HG03066 (cell line): ENCODE results near the gene COG6.
A peak's percentile ranks its signal among the peaks of the same experiment; 100 is the strongest.

Experiments used
- ATAC-seq: cut with Tn5 transposase; IDR thresholded peaks from one replicate; pipeline ENCODE4 v1.9.1; 2021; ENCODE audit warnings: low read depth; ENCODE audit not compliant: unreplicated experiment

COG6 gene

GRCh38 chr13:39676315-39676876 lies 20.9 kb downstream of the COG6 start:
- no peak for ATAC-seq

GRCh38 chr13:39682310-39682709 lies 26.8 kb downstream of the COG6 start:
- ATAC-seq, result peak; percentile 36

DNA sequence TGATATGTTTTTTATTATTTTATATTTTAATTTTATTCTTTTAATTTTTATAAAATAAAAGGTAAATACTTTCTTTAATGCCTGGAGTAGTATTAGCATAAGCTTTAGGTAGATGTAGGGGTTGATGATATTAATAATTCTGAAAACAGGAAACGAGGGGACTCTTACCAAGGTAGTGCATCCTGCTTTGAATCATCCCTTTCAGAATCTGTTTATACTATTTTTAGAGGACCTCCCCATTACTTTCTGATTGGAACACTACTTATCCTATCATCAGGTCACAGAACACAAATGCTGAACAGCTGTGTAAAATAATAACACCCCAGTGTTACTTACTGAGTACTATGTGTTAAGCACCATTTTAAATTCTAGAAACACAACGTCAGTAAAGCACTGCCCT lies 27.3 kb downstream of the COG6 start:
- ATAC-seq, result peak; percentile 75

- no peak for ATAC-seq
These were observed 29.2 kb downstream of the COG6 start for GRCh38 chr13:39684531-39685137.

DNA sequence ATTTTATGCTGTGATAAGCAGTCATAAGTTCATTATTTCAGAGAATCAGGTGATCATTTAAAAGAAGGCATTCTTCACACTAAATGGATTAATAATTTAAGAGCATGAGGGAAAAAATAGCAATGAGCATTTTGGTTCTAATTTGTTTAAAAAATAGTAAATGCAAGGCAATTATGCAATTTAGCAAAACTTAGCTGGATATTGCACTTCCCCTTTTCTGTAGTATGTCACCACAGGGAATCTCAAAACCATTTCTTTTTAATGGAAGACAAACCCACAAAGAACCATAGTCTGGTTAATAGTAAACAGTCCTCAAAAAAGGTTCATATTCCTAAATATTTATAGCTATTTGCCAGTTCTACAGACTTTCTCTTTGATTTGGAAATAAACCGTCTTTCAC lies 30.2 kb downstream of the COG6 start:
- no peak for ATAC-seq

DNA sequence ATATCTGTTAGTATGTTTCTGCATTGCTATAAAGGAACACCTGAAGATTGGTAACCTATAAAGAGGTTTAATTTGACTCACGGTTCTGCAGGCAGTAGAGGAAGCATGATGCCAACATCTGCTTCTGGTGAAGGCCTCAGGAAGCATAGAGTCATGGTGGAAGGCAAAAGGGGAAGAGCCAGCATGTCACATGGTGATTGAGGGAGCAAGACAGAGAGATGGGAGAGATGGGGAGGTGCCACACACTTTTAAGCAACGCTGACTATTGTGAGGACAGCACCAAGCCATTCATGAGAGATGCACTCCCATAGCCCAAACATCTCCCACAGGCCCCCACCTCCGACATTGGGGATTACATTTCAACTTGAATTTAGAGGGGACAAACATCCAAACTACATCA lies 32.8 kb downstream of the COG6 start:
- no peak for ATAC-seq

- ATAC-seq, result peak; percentile 90
These were observed 33.4 kb downstream of the COG6 start for GRCh38 chr13:39688699-39689405.

GRCh38 chr13:39692660-39693438 lies 37.4 kb downstream of the COG6 start:
- no peak for ATAC-seq

DNA sequence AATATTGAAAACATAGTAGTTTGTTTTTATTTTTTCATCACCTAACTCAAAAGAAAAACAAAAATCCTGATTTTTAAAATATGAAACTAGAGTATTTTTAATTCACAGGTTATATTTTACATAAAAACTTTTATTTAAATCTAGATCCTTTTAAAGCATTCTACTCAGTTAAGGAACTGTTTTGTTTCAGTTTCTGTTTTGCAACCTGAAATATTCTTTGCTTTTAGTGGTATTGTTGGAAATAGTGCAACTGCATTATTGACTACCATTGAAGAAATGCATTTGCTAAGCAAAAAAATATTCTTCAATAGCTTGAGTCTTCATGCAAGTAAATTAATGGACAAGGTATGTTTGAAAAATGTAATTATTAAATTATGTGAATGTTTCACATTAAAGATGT lies 43.8 kb downstream of the COG6 start:
- ATAC-seq, result no peak

GRCh38 chr13:39712626-39713025 lies 57.2 kb downstream of the COG6 start:
- no peak for ATAC-seq

- no peak for ATAC-seq
These were observed 73.7 kb downstream of the COG6 start for GRCh38 chr13:39729156-39729555.

DNA sequence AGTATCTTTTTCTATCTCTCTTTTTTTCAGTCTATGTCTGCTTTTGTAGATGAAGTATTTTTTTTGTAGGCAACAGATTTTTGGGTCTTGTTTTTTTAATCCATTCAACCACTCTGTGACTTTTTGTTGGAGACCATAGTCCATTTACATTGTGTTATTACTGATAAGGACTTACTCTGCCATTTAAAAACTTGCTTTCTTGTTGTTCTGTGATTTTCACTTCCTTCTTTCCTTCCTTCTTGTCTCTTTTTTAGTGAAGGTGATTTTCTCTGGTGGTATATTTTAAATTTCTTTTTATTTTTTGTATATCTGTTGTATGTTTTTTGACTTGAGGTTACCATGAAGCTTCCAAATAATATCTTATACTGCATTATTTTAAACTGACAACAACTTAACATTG lies 79.5 kb downstream of the COG6 start:
- ATAC-seq, result no peak

- ATAC-seq, result no peak
These were observed 81.6 kb downstream of the COG6 start for GRCh38 chr13:39737047-39737446.

DNA sequence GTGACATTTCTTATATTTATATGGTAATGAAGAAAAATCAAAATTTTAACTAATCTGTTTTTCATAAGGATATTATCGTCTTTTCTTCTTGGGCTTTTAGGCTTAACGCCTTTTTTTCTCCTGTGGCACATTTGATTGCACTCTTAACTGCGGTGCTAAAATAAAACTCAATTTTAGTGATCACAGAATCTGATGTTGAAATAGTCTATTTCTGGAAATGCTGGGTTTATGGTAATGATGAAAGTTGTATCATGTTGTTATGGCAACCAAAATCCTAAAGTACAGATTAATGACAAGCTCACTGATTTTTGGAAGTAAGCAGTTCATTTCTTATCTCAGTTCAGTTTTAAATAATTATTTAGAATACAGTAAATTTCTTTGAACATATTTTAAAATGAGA lies 85.3 kb downstream of the COG6 start:
- no peak for ATAC-seq

DNA sequence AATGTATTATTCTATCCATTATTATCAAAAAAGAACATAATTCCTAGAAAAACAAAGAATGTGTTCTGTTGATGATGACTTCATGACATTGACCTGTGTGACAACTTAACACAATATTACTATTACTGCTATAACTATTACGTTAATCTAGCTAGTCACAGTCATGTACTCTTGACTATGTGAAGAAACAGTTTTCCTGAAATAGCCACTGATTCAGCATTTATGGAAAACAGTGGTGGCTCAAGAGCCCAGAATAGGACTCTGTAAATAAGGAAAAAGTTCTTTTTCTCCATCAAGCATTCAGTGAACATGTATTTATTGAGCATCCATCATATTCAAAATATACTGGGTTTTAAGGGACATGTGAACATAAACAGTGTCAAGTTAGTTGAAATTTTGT lies 93.5 kb downstream of the COG6 start:
- ATAC-seq, result no peak

DNA sequence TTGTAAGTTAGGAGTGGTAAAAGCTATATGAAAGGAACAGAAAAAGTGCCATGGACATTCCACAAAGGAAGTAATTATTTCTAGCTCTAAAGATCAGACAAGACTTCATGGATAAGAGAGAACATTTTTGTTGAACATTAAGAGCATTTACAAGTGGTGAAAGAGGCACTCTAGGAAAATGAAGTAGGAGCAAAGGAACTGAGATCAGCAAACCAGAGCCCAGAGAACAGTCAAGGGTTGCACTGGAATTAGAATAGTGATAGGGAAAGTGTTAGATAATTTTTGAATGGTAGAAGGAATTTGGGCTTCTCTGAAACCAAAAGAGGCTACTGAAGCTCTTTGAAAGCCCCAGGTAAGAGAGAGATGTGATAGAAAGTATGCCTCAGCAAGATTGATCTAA lies 94.1 kb downstream of the COG6 start:
- no peak for ATAC-seq

DNA sequence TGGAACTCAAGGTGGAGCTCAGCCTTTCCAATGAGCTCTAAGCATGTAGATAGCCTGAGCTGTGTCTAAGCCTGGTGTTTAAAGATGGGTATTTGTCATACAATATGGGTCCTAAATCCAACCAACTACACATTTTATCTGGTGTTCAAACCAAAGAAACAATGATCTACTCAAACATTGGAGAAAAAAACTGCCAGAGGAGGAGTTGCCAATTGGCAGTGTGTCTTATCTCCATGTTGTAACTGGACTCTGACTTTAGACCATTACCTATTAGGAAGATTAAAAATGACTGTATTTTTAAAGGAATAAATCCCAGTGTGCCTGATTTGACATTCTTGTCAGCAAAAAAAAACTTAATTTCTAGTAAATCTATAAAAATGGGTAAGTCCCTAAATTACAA lies 96.3 kb downstream of the COG6 start:
- no peak for ATAC-seq

- peak; percentile 95 for ATAC-seq
These were observed 105.1 kb downstream of the COG6 start for GRCh38 chr13:39760521-39760920.

DNA sequence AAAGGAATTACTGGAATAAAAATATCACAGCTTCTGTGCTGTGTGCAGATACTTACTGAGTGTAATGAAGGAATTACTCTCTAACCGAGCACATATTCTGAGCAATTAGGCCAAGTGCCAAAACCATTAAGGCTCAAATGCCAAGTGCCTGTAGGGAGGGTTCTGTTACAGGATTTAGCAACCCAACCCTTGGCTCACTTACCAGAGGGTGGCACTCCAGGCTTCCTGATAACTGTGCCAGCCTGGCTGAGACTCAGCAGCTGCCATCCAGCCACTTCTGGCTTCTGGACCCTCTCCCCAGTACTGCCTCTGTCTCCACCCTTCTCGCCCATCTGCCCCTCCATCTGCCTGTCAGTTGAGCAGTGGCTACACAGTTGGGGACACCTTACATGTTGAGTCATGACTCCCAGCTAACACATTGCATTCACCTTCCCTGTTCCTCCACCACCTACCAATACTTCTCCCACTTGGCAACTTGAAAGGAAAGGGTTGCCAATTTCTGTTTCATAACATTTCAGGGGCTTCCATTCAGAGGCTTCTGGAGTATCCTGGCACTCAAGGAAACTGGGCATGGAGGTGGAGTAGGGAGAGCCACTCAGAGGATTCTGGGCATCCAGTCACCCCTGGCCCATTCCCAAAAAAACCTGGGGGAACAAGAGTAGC lies 110.5 kb downstream of the COG6 start:
- ATAC-seq, result no peak

GRCh38 chr13:39766464-39767158 lies 111.1 kb downstream of the COG6 start:
- no peak for ATAC-seq
